ENCODE data around the gene MAP3K19.

- TF ChIP-seq, protein P1, sequence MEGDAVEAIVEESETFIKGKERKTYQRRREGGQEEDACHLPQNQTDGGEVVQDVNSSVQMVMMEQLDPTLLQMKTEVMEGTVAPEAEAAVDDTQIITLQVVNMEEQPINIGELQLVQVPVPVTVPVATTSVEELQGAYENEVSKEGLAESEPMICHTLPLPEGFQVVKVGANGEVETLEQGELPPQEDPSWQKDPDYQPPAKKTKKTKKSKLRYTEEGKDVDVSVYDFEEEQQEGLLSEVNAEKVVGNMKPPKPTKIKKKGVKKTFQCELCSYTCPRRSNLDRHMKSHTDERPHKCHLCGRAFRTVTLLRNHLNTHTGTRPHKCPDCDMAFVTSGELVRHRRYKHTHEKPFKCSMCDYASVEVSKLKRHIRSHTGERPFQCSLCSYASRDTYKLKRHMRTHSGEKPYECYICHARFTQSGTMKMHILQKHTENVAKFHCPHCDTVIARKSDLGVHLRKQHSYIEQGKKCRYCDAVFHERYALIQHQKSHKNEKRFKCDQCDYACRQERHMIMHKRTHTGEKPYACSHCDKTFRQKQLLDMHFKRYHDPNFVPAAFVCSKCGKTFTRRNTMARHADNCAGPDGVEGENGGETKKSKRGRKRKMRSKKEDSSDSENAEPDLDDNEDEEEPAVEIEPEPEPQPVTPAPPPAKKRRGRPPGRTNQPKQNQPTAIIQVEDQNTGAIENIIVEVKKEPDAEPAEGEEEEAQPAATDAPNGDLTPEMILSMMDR (tag by site-specific recombination; IDR thresholded peaks at IDR 0.05), result no peak
- TF ChIP-seq ZNF24 (tag by site-specific recombination; IDR thresholded peaks at IDR 0.05), result no peak
- no peak for TF ChIP-seq YY1 (tag by site-specific recombination; IDR thresholded peaks at IDR 0.05)
- TF ChIP-seq ZNF624 (tag by site-specific recombination; IDR thresholded peaks at IDR 0.05), result no peak
- no peak for TF ChIP-seq ZNF777 (tag by site-specific recombination; IDR thresholded peaks at IDR 0.05; ENCODE audit: borderline replicate concordance)
- TF ChIP-seq ZNF292 (tag by site-specific recombination; IDR thresholded peaks at IDR 0.05; ENCODE audit: borderline replicate concordance, low read depth), result no peak
- no peak for TF ChIP-seq ZNF580 (tag by site-specific recombination; IDR thresholded peaks at IDR 0.05)
- TF ChIP-seq ZSCAN23 (tag by site-specific recombination; IDR thresholded peaks at IDR 0.05), result no peak
- TF ChIP-seq GLI4 (tag by site-specific recombination; IDR thresholded peaks at IDR 0.05), result no peak
- no peak for TF ChIP-seq ZNF791 (tag by site-specific recombination; IDR thresholded peaks at IDR 0.05)
- TF ChIP-seq ZBTB21 (tag by site-specific recombination; IDR thresholded peaks at IDR 0.05), result no peak
- no peak for TF ChIP-seq ZBTB49 (tag by site-specific recombination; IDR thresholded peaks at IDR 0.05; ENCODE audit: low read depth)
Observed at GRCh38 chr2:134976074-134976702, 71.1 kb downstream of the MAP3K19 start.

Data from HEK293 (cell line).